HCT116 (cell line): Measurements from ENCODE around the gene RIN3. TPM values are rescaled to one million over a fixed set of nuclear protein-coding genes. Genes with fewer than 3 reads are reported as not detected.

ENCODE experiments used
- ATAC-seq: fragments of 200-7000 bp; cut with Tn5 transposase; 2 replicates; pipeline ENCODE4 v1.9.1; 2020; ENCODE audit warnings: mild to moderate bottlenecking, moderate library complexity
- BruUV-seq: library from RNA; stranded (reverse); fragments of 400-500 nt; replicated peaks from 2 replicates; lab custom pipeline; 2021; lab: Mats Ljungman, UMichigan
- CTCF ChIA-PET: fragments of 300-600 bp; sonication (Branson Sonifier 250); formaldehyde crosslinking; loops from one replicate; lab custom pipeline; 2021; ENCODE audit warnings: antibody characterized with exemption; lab: Charles Lee
- POLR2A ChIA-PET: fragments of 300-600, 350-600 bp; sonication (Branson Sonifier 250); formaldehyde crosslinking; loops from one replicate; lab custom pipeline; 2021; ENCODE audit warnings: antibody characterized with exemption; lab: Charles Lee
- RAD21 ChIA-PET, 2 experiments: fragments of 300-600 bp; sonication (Branson Sonifier 250); formaldehyde crosslinking; loops; one replicate each; lab custom pipeline; 2023; ENCODE audit warnings: low total read pairs in 2 of 2; ENCODE audit not compliant: uncharacterized antibody in 2 of 2, unreplicated experiment in 2 of 2, low non-redundant PET in 1 of 2; lab: Charles Lee
- DNase-seq: peaks from one replicate; pipeline ENCODE4 v3.0.0-alpha.2; 2010; ENCODE audit warnings: low read depth, low spot score
- H2AFZ ChIP-seq: fragments of 200-600 bp; shearing (Covaris generic), sonication (generic); 2 replicates; pipeline ENCODE4 v1.6.1; 2017; ENCODE audit warnings: low read depth, mixed run types, mixed read lengths, antibody characterized with exemption, low read length; ENCODE audit not compliant: poor library complexity, severe bottlenecking
- H3K27ac ChIP-seq: 2 replicates; pipeline ENCODE4 v1.5.1; 2012; ENCODE audit warnings: low read depth, low read length
- H3K27me3 ChIP-seq: fragments of 200-600 bp; sonication (generic); 2 replicates; pipeline ENCODE4 v1.6.1; 2016; ENCODE audit warnings: mixed run types, low read length, mixed read lengths; ENCODE audit not compliant: insufficient read depth
- H3K36me3 ChIP-seq, 2 experiments: fragments of 200-500 bp in 1 of 2; fragments of 200-600 bp in 1 of 2; sonication (Bioruptor generic) in 1 of 2; sonication (generic) in 1 of 2; 2 replicates each; pipeline versions ENCODE4 v1.5.1 to v1.6.1; 2014 to 2016; ENCODE audit warnings: low read length in 2 of 2, inconsistent platforms in 1 of 2, mixed read lengths in 1 of 2, mixed run types in 1 of 2; ENCODE audit not compliant: insufficient read depth in 2 of 2, control insufficient read depth in 1 of 2
- H3K4me1 ChIP-seq, 2 experiments: fragments of 200-600 bp in 1 of 2; sonication (generic) in 1 of 2; 2 replicates each; pipeline versions ENCODE4 v1.5.1 to v1.6.1; 2012 to 2017; ENCODE audit warnings: low read length in 2 of 2, inconsistent platforms in 1 of 2, mild to moderate bottlenecking in 1 of 2, mixed read lengths in 1 of 2, mixed run types in 1 of 2, moderate library complexity in 1 of 2; ENCODE audit not compliant: insufficient read depth in 2 of 2, control insufficient read depth in 1 of 2
- H3K4me2 ChIP-seq: fragments of 200-600 bp; sonication (generic); 2 replicates; pipeline ENCODE4 v1.6.1; 2017; ENCODE audit warnings: mixed run types, low read length, mixed read lengths
- H3K4me3 ChIP-seq, 2 experiments: fragments of 200-600 bp in 1 of 2; sonication (generic) in 1 of 2; replicated peaks in 1 of 2; 2 replicates each; pipeline ENCODE4 v1.5.1; 2011 to 2016; ENCODE audit warnings: low read length in 2 of 2, control low read depth in 1 of 2, low read depth in 1 of 2, mild to moderate bottlenecking in 1 of 2, mixed read lengths in 1 of 2, mixed run types in 1 of 2
- H3K79me2 ChIP-seq: fragments of 200-600 bp; sonication (generic); 2 replicates; pipeline ENCODE4 v1.6.1; 2017; ENCODE audit warnings: mild to moderate bottlenecking, mixed run types, low read length, moderate library complexity, mixed read lengths; ENCODE audit not compliant: insufficient read depth
- H3K9ac ChIP-seq: fragments of 200-600 bp; sonication (generic); 2 replicates; pipeline ENCODE4 v1.6.1; 2016; ENCODE audit warnings: low read length, mixed read lengths
- H3K9me2 ChIP-seq: fragments of 200-600 bp; sonication (generic), shearing (Covaris generic); 2 replicates; pipeline ENCODE4 v1.6.1; 2017; ENCODE audit warnings: mixed run types, mild to moderate bottlenecking, moderate library complexity; ENCODE audit not compliant: insufficient read depth
- H3K9me3 ChIP-seq, 2 experiments: fragments of 200-500 bp in 1 of 2; fragments of 200-600 bp in 1 of 2; sonication (Bioruptor generic) in 1 of 2; sonication (generic) in 1 of 2; 2 replicates each; pipeline ENCODE4 v1.6.1; 2014 to 2017; ENCODE audit warnings: low read length in 2 of 2, mixed read lengths in 2 of 2, inconsistent platforms in 1 of 2, low read depth in 1 of 2, mild to moderate bottlenecking in 1 of 2, mixed run types in 1 of 2, moderate library complexity in 1 of 2; ENCODE audit not compliant: control insufficient read depth in 1 of 2, insufficient read depth in 1 of 2
- H4K20me1 ChIP-seq: fragments of 200-600 bp; sonication (generic), shearing (Covaris generic); 2 replicates; pipeline ENCODE4 v1.6.1; 2017; ENCODE audit warnings: mixed run types, mild to moderate bottlenecking, moderate library complexity; ENCODE audit not compliant: insufficient read depth
- CEBPB ChIP-seq: IDR thresholded peaks from 2 replicates; pipeline ENCODE4 v1.6.1; 2012; ENCODE audit warnings: low read depth
- CTCF ChIP-seq, 3 experiments: fragments of 200-600 bp in 1 of 3; sonication (generic) in 1 of 3; IDR thresholded peaks in 2 of 3; conservative IDR thresholded peaks in 1 of 3; 2 replicates each; pipeline ENCODE4 v1.5.1; 2012 to 2017; ENCODE audit warnings: low read depth in 2 of 3, low read length in 2 of 3, antibody characterized with exemption in 1 of 3, borderline replicate concordance in 1 of 3, control low read depth in 1 of 3, mild to moderate bottlenecking in 1 of 3, mixed read lengths in 1 of 3, mixed run types in 1 of 3, moderate library complexity in 1 of 3; ENCODE audit not compliant: insufficient read depth in 1 of 3
- EGR1 ChIP-seq: IDR thresholded peaks from 2 replicates; pipeline ENCODE4 v1.6.1; 2012; ENCODE audit warnings: low read depth
- EZH2 ChIP-seq: fragments of 200-600 bp; sonication (generic); IDR thresholded peaks from 2 replicates; pipeline ENCODE4 v1.6.1; 2017; ENCODE audit warnings: antibody characterized with exemption, mixed run types
- RAD21 ChIP-seq: IDR thresholded peaks from 2 replicates; pipeline ENCODE4 v1.6.1; 2012; ENCODE audit warnings: low read depth, mild to moderate bottlenecking
- SRF ChIP-seq: IDR thresholded peaks from 2 replicates; pipeline ENCODE4 v1.6.1; 2012; ENCODE audit warnings: low read depth
- ZNF274 ChIP-seq: fragments of 200-500 bp; sonication (Bioruptor generic); IDR thresholded peaks from 2 replicates; pipeline ENCODE4 v1.6.1; 2014; ENCODE audit warnings: mild to moderate bottlenecking, low read depth, low read length, inconsistent platforms
- intact Hi-C: fragments of 100-400 bp; cut with micrococcal nuclease; formaldehyde crosslinking; loops from 2 replicates; pipeline ENCODE4 v1.10.0; 2022
- total RNA-seq: library from RNA; stranded (reverse); gene quantifications from one replicate; pipeline ENCODE4 v1.2.1, GENCODE V29; 2021; ENCODE audit not compliant: unreplicated experiment

The RIN3 gene
- total RNA-seq, 1 experiment from 2014 or later = 22.2 TPM

DNA sequence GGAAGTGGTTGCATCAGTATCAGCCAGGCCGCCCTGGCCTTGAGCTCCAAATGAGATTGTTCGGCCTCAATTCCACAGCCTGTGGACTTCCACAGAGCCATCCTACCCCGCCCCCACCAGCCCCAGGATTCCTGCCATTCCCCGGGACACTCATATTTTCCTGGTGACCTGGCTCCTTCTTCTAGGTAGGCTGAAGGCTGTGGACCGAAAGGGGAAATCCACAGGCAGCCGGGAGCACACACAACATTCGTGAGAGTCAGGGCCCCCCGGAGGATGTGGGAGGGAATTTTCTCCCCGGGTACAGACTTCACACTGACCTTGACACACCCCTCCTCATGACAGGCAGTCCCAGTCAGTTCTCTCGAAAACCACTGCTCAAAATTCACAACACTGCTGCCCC is 39.9 kb downstream of the RIN3 start:
- DNase-seq = no peak
- no peak overlapping the region for H3K4me2 ChIP-seq
- RAD21 ChIA-PET = no interaction called here
- H2AFZ ChIP-seq = no peak overlapping the region
- peak; percentile 70 for ATAC-seq
- POLR2A ChIA-PET = no interaction called here
- H3K9me2 ChIP-seq = no peaks in the 10 kb centered on the region
- CTCF ChIA-PET = no interaction called here
- peaks cover 0 to 3% of the 10 kb centered on the region in 2 experiments; a peak in 2 of 4 replicates for H3K36me3 ChIP-seq
- no peak overlapping the region for H3K4me3 ChIP-seq
- BruUV-seq = no TSS peak
- no peak for TF ChIP-seq CEBPB
- no peak for TF ChIP-seq SRF
- TF ChIP-seq CTCF (IDR thresholded peaks at IDR 0.05 in 2 of 3, conservative IDR thresholded peaks at IDR 0.05 in 1 of 3; ENCODE audit: borderline replicate concordance in 1 of 3, insufficient read depth in 1 of 3, low read depth in 2 of 3, low read length in 2 of 3) = 0 out of 6 replicates have a peak, but pooled peaks of 2 of the 3 experiments have one; percentile 17 to 22
- no peak for TF ChIP-seq EZH2
- no peak for TF ChIP-seq EGR1
- no peak for TF ChIP-seq ZNF274
- TF ChIP-seq RAD21 = peak; percentile 27; the same call in 1 of the 2 replicates
- H3K79me2 ChIP-seq = peaks cover 6% of the 10 kb centered on the region; the same call in 1 of the 2 replicates
- H3K4me1 ChIP-seq = peaks cover 0 to 10% of the 10 kb centered on the region in 2 experiments; a peak in 1 of 4 replicates
- H3K9ac ChIP-seq = no peak overlapping the region
- no peaks in the 10 kb centered on the region for H3K9me3 ChIP-seq
- intact Hi-C loops = no loop called here
- no peaks in the 10 kb centered on the region for H3K27me3 ChIP-seq
- no peak overlapping the region for H3K27ac ChIP-seq
- H4K20me1 ChIP-seq = no peaks in the 10 kb centered on the region; the same call in 1 of the 2 replicates
